DOHH2 (cell line): Measurements from ENCODE around the gene SCAMP1.

ENCODE experiments used
- H3F3A ChIP-seq: fragments of 200-600 bp; sonication (generic), shearing (Covaris generic); 2 replicates; pipeline ENCODE4 v1.6.0; 2016; ENCODE audit warnings: antibody characterized with exemption, mild to moderate bottlenecking; ENCODE audit not compliant: control insufficient read depth, insufficient read depth
- H3K27ac ChIP-seq: fragments of 200-600 bp; sonication (generic); 2 replicates; pipeline ENCODE4 v1.5.1; 2014; ENCODE audit warnings: low read depth, mild to moderate bottlenecking, low read length, moderate library complexity
- H3K27me3 ChIP-seq: fragments of 200-600 bp; sonication (generic); 2 replicates; pipeline ENCODE4 v1.6.1; 2014; ENCODE audit warnings: mild to moderate bottlenecking, low read length, mixed read lengths; ENCODE audit not compliant: control insufficient read depth
- H3K36me3 ChIP-seq: fragments of 200-600 bp; sonication (generic); 2 replicates; pipeline ENCODE4 v1.6.1; 2014; ENCODE audit warnings: mild to moderate bottlenecking, low read length, moderate library complexity, mixed read lengths; ENCODE audit not compliant: control insufficient read depth
- H3K4me1 ChIP-seq: fragments of 200-600 bp; sonication (generic); 2 replicates; pipeline ENCODE4 v1.6.1; 2014; ENCODE audit warnings: mild to moderate bottlenecking, low read length, mixed read lengths; ENCODE audit not compliant: control insufficient read depth
- H3K4me2 ChIP-seq: fragments of 200-600 bp; sonication (generic); 2 replicates; pipeline ENCODE4 v1.6.0; 2014; ENCODE audit warnings: mild to moderate bottlenecking, low read length, moderate library complexity
- H3K4me3 ChIP-seq: fragments of 200-600 bp; sonication (generic); 2 replicates; pipeline ENCODE4 v1.5.1; 2014; ENCODE audit warnings: mild to moderate bottlenecking, low read length, mixed read lengths
- H3K79me2 ChIP-seq: fragments of 200-600 bp; sonication (generic); 2 replicates; pipeline ENCODE4 v1.6.1; 2014; ENCODE audit warnings: mild to moderate bottlenecking, low read length, mixed read lengths; ENCODE audit not compliant: control insufficient read depth
- H3K9me2 ChIP-seq: fragments of 200-600 bp; sonication (generic); replicated peaks from 2 replicates; pipeline ENCODE4 v1.6.1; 2014; ENCODE audit warnings: mild to moderate bottlenecking, low read length, mixed read lengths; ENCODE audit not compliant: control insufficient read depth
- H3K9me3 ChIP-seq: fragments of 200-600 bp; sonication (generic); 2 replicates; pipeline ENCODE4 v1.6.1; 2014; ENCODE audit warnings: antibody characterized with exemption, low read length, mixed read lengths; ENCODE audit not compliant: control insufficient read depth, insufficient read depth
- H4K20me1 ChIP-seq: fragments of 200-600 bp; sonication (generic); 2 replicates; pipeline ENCODE4 v1.6.0; 2014; ENCODE audit warnings: low read depth, mild to moderate bottlenecking, antibody characterized with exemption, low read length, moderate library complexity; ENCODE audit not compliant: control insufficient read depth, insufficient read depth
- CTCF ChIP-seq: fragments of 200-600 bp; sonication (generic); IDR thresholded peaks from one replicate; pipeline ENCODE4 v1.5.1; 2014; ENCODE audit warnings: antibody characterized with exemption, mild to moderate bottlenecking, low read depth, low read length; ENCODE audit not compliant: poor library complexity, severe bottlenecking
- EZH2phosphoT487 ChIP-seq: fragments of 200-600 bp; sonication (generic); IDR thresholded peaks from 2 replicates; pipeline ENCODE4 v1.6.1; 2017; ENCODE audit warnings: borderline replicate concordance, mild to moderate bottlenecking, antibody characterized with exemption, low read length, moderate library complexity, mixed read lengths

The SCAMP1 gene

DNA sequence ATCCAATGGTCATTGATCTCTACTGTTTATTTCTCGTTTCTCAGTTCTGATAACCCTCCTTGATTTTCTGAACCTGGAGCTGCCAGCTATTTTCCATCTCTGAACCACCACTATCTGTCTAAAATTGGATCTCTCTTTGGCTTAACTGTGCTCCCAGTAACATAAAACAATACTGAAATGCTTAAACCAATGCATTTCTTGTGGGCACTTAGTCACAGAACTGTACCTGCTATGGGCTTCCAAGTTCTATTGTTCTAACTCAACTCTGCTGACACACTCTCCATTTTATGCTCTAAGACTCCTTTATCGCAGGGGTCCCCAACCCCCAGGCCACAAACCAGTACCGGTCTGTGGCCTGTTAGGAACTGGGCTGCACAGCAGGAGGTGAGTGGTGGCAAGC lies 167.5 kb downstream of the SCAMP1 start:
- peaks cover 17% of the 10 kb centered on the region for H3K27me3 ChIP-seq
- no peaks in the 10 kb centered on the region for H4K20me1 ChIP-seq
- no peaks in the 10 kb centered on the region for H3K79me2 ChIP-seq
- no peaks in the 10 kb centered on the region for H3K4me1 ChIP-seq
- no peak overlapping the region for H3K27ac ChIP-seq
- H3K9me2 ChIP-seq, result no peaks in the 10 kb centered on the region
- TF ChIP-seq CTCF (no peak), EZH2phosphoT487 (no peak)
- no peaks in the 10 kb centered on the region for H3K9me3 ChIP-seq
- no peak overlapping the region for H3K4me3 ChIP-seq
- H3F3A ChIP-seq, result no peaks in the 10 kb centered on the region
- H3K4me2 ChIP-seq, result no peak overlapping the region
- no peaks in the 10 kb centered on the region for H3K36me3 ChIP-seq
